ENCODE data around the gene STAG1. TPM values are rescaled to one million over a fixed set of nuclear protein-coding genes. Genes with fewer than 3 reads are reported as not detected.

The STAG1 gene
- total RNA-seq, 1 experiment from 2014 or later = 34.6 TPM

- no peaks in the 10 kb centered on the region for H3K79me2 ChIP-seq (ENCODE audit: insufficient read depth, low read length)
Measured at GRCh38 chr3:136505676-136506075, 246.5 kb downstream of the STAG1 start.

More at GRCh38 chr3:136505676-136506075, 246.5 kb downstream of the STAG1 start:
- H2BK120ac ChIP-seq (ENCODE audit: low read depth, low read length, poor library complexity, severe bottlenecking) = no peak overlapping the region
- no peaks in the 10 kb centered on the region for H3K27me3 ChIP-seq (ENCODE audit: insufficient read depth, low read length)
- no peak overlapping the region for H2AFZ ChIP-seq (ENCODE audit: low read length)
- TF ChIP-seq, protein P1, sequence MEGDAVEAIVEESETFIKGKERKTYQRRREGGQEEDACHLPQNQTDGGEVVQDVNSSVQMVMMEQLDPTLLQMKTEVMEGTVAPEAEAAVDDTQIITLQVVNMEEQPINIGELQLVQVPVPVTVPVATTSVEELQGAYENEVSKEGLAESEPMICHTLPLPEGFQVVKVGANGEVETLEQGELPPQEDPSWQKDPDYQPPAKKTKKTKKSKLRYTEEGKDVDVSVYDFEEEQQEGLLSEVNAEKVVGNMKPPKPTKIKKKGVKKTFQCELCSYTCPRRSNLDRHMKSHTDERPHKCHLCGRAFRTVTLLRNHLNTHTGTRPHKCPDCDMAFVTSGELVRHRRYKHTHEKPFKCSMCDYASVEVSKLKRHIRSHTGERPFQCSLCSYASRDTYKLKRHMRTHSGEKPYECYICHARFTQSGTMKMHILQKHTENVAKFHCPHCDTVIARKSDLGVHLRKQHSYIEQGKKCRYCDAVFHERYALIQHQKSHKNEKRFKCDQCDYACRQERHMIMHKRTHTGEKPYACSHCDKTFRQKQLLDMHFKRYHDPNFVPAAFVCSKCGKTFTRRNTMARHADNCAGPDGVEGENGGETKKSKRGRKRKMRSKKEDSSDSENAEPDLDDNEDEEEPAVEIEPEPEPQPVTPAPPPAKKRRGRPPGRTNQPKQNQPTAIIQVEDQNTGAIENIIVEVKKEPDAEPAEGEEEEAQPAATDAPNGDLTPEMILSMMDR (conservative IDR thresholded peaks at IDR 0.05) = no peak
- no peak overlapping the region for H3K14ac ChIP-seq (ENCODE audit: insufficient read depth, low read length)
- H3T11ph ChIP-seq (ENCODE audit: low read length) = no peak overlapping the region
- H4K91ac ChIP-seq (ENCODE audit: insufficient read length, low read depth, low read length) = no peak overlapping the region
- no peaks in the 10 kb centered on the region for H3K9me3 ChIP-seq (ENCODE audit: control insufficient read depth, low read depth, low read length)
- no peaks in the 10 kb centered on the region for H3K4me1 ChIP-seq (ENCODE audit: insufficient read depth, low read length)
- H3K4me2 ChIP-seq (ENCODE audit: insufficient read depth, insufficient read length, low read length) = no peak overlapping the region
- H3K23me2 ChIP-seq (ENCODE audit: insufficient read length, low read depth, low read length, poor library complexity, severe bottlenecking) = no peaks in the 10 kb centered on the region
- no peak overlapping the region for H3K9ac ChIP-seq (ENCODE audit: extremely low read depth, insufficient read length, low read length)
- no peak overlapping the region for H3K56ac ChIP-seq (ENCODE audit: insufficient read length, low read depth, low read length)
- H4K5ac ChIP-seq (ENCODE audit: insufficient read length, low read depth, low read length) = no peak overlapping the region
- no peak for DNase-seq
- no peaks in the 10 kb centered on the region for H3K79me1 ChIP-seq (ENCODE audit: insufficient read depth, low read depth, low read length, poor library complexity, severe bottlenecking)
- no peak overlapping the region for H2BK12ac ChIP-seq (ENCODE audit: insufficient read length, low read depth, low read length)
- no CpG with 5 or more reads among the region's 1 CpG for WGBS (ENCODE audit: extremely low coverage, insufficient read length, low lambda C conversion rate)
- no peak overlapping the region for H4K8ac ChIP-seq (replicated peaks; ENCODE audit: insufficient read length, low read depth, low read length)
- H3K4me1 Mint-ChIP-seq = peaks cover 0 to 5% of the 10 kb centered on the region in 2 experiments; a peak in 1 of 4 replicates
- no peak overlapping the region for H2BK20ac ChIP-seq (ENCODE audit: low read depth, low read length, poor library complexity, severe bottlenecking)
- no peaks in the 10 kb centered on the region for H3K9me3 Mint-ChIP-seq
- H3K36me3 Mint-ChIP-seq (ENCODE audit: insufficient read depth in 1 of 3, low read depth in 3 of 3) = no peaks in the 10 kb centered on the region
- no peaks in the 10 kb centered on the region for H3K27me3 Mint-ChIP-seq (ENCODE audit: low read depth)
- no peak overlapping the region for H3K4me3 Mint-ChIP-seq
- H2AK5ac ChIP-seq (ENCODE audit: insufficient read length, low read length) = no peak overlapping the region
- H3K27ac Mint-ChIP-seq = peak overlapping the region in 1 of 3 experiments; percentile 9; a peak in 2 of 7 replicates
- H3K18ac ChIP-seq (ENCODE audit: insufficient read length, low read depth, low read length) = no peak overlapping the region
- no peak overlapping the region for H2BK5ac ChIP-seq (ENCODE audit: insufficient read length, low read length)
- no peak overlapping the region for H3K27ac ChIP-seq (ENCODE audit: insufficient read length, low read depth, low read length)
- H3K23ac ChIP-seq (ENCODE audit: insufficient read length, low read depth, low read length) = no peak overlapping the region
- H3K4ac ChIP-seq (ENCODE audit: low read depth, low read length) = no peak overlapping the region
- H2BK15ac ChIP-seq (ENCODE audit: low read depth, low read length) = no peak overlapping the region
- H4K20me1 ChIP-seq (ENCODE audit: control insufficient read depth, insufficient read depth, insufficient read length) = no peaks in the 10 kb centered on the region

Measured in H9 (cell line).